Naive thymus-derived CD4-positive, alpha-beta T cell (primary cell): Measurements from ENCODE around the gene NRXN3. TPM values are rescaled to one million over a fixed set of nuclear protein-coding genes. Genes with fewer than 3 reads are reported as not detected.

ENCODE experiments used
- ATAC-seq: fragments of 150-1000 bp; cut with Tn5 transposase; 2 replicates; pipeline ENCODE4 v1.10.0; 2021; ENCODE audit warnings: mild to moderate bottlenecking, moderate library complexity
- CTCF ChIA-PET: fragments of 350-600 bp; sonication (Branson Sonifier 250); formaldehyde crosslinking; loops from one replicate; lab custom pipeline; 2021; ENCODE audit warnings: antibody characterized with exemption; lab: Charles Lee
- POLR2A ChIA-PET: fragments of 350-600 bp; sonication (Branson Sonifier 250); formaldehyde crosslinking; loops from one replicate; lab custom pipeline; 2021; ENCODE audit warnings: antibody characterized with exemption, inconsistent platforms; lab: Charles Lee
- DNase-seq, 9 donors: peaks; one replicate each; pipeline versions ENCODE4 v3.0.0 to v3.0.0-alpha.2; 2020 to 2022; ENCODE audit warnings: mixed read lengths in 1 of 9
- H3K27ac ChIP-seq: one replicate; pipeline ENCODE4 v1.7.0; 2013; ENCODE audit warnings: mild to moderate bottlenecking, low read depth, low read length, moderate library complexity
- H3K27me3 ChIP-seq, 2 donors: one replicate each; pipeline ENCODE4 v1.7.0; 2013; ENCODE audit warnings: low read length in 2 of 2, mild to moderate bottlenecking in 2 of 2, moderate library complexity in 2 of 2; ENCODE audit not compliant: control insufficient read depth in 2 of 2, insufficient read depth in 2 of 2
- H3K36me3 ChIP-seq, 3 experiments: 1 replicate in 2 of 3; 2 replicates in 1 of 3; pipeline ENCODE4 v1.7.0; 2013; ENCODE audit warnings: low read length in 3 of 3, mild to moderate bottlenecking in 3 of 3, moderate library complexity in 1 of 3; ENCODE audit not compliant: insufficient read depth in 3 of 3, control insufficient read depth in 2 of 3
- H3K4me1 ChIP-seq, 2 donors: one replicate each; pipeline ENCODE4 v1.7.0; 2013; ENCODE audit warnings: low read length in 2 of 2, mild to moderate bottlenecking in 2 of 2, moderate library complexity in 1 of 2; ENCODE audit not compliant: control insufficient read depth in 2 of 2, insufficient read depth in 2 of 2
- H3K4me3 ChIP-seq: 2 replicates; pipeline ENCODE4 v1.7.0; 2013; ENCODE audit warnings: mild to moderate bottlenecking, low read length
- H3K9me3 ChIP-seq, 3 experiments: 1 replicate in 2 of 3; 2 replicates in 1 of 3; pipeline ENCODE4 v1.7.0; 2013; ENCODE audit warnings: low read length in 3 of 3; ENCODE audit not compliant: control insufficient read depth in 2 of 3
- H3K27ac Mint-ChIP-seq, 9 donors: one replicate each; pipeline ENCODE4 v1.8.0; 2020 to 2022; ENCODE audit warnings: mixed read lengths in 9 of 9, mild to moderate bottlenecking in 8 of 9, moderate library complexity in 5 of 9, inconsistent platforms in 2 of 9
- H3K27me3 Mint-ChIP-seq, 5 donors: one replicate each; pipeline ENCODE4 v1.8.0; 2021 to 2022; ENCODE audit warnings: mixed read lengths in 5 of 5, mild to moderate bottlenecking in 1 of 5
- H3K36me3 Mint-ChIP-seq, 5 donors: one replicate each; pipeline ENCODE4 v1.8.0; 2020 to 2022; ENCODE audit warnings: mixed read lengths in 5 of 5, mild to moderate bottlenecking in 3 of 5, inconsistent platforms in 1 of 5
- H3K4me1 Mint-ChIP-seq, 7 donors: one replicate each; pipeline ENCODE4 v1.8.0; 2020 to 2022; ENCODE audit warnings: mixed read lengths in 7 of 7, mild to moderate bottlenecking in 3 of 7, inconsistent platforms in 1 of 7
- H3K4me3 Mint-ChIP-seq, 10 donors: one replicate each; pipeline ENCODE4 v1.8.0; 2020 to 2022; ENCODE audit warnings: mild to moderate bottlenecking in 10 of 10, mixed read lengths in 10 of 10, moderate library complexity in 6 of 10, inconsistent platforms in 2 of 10
- H3K9me3 Mint-ChIP-seq, 11 donors: one replicate each; pipeline ENCODE4 v1.8.0; 2020 to 2022; ENCODE audit warnings: mixed read lengths in 11 of 11, mild to moderate bottlenecking in 4 of 11, inconsistent platforms in 1 of 11, moderate library complexity in 1 of 11
- intact Hi-C, 2 donors: fragments of 100-400 bp; cut with micrococcal nuclease; formaldehyde crosslinking; loops; one replicate each; pipeline ENCODE4 v1.15.1; 2023
- polyA plus RNA-seq, 2 donors: library from polyadenylated mRNA; unstranded; fragments of 300-500 nt; fragmentation: Illumina TruSeq; gene quantifications; one replicate each; pipeline ENCODE4 v1.2.3, GENCODE V29; 2021
- total RNA-seq, 6 experiments: library from RNA in 5 of 6; stranded (reverse) in 5 of 6; gene quantifications; 1 replicate in 5 of 6; 2 replicates in 1 of 6; pipeline ENCODE4 v1.2.3 and lab custom pipeline; 2021 to 2026

The NRXN3 gene
- total and polyA plus RNA-seq, 7 experiments from 2014 or later: not detected

DNA sequence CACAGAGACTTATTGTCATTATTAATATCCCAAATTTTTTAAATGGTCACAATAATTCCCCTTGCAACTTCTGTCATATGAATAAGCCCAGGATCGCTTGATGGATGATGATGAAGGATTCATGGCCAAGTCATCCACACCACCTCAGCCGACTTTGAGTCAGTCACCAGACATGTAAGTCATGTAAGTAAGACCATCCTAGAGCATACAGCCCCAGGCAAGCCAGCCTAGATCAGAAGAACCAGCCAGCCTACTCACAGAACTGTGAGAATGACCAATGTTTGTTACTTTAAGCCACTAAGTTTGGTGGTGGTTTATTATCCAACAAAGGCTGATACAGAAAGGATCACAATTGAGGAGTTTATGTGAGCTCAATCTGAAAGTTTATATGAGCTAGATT lies 341.8 kb downstream of the NRXN3 start:
- no peaks in the 10 kb centered on the region for H3K36me3 ChIP-seq
- no peak overlapping the region for H3K27ac ChIP-seq
- H3K4me1 ChIP-seq: no peaks in the 10 kb centered on the region
- H3K4me3 ChIP-seq: no peak overlapping the region
- DNase-seq (no peak), ATAC-seq (no peak)
- no peaks in the 10 kb centered on the region for H3K4me1 Mint-ChIP-seq
- ChIA-PET POLR2A (no interaction called here), CTCF (no interaction called here)
- H3K36me3 Mint-ChIP-seq: no peaks in the 10 kb centered on the region
- peaks cover 0 to 4% (median 0%) of the 10 kb centered on the region in 11 donors for H3K9me3 Mint-ChIP-seq
- no peak overlapping the region for H3K27ac Mint-ChIP-seq
- H3K27me3 Mint-ChIP-seq: peaks cover 0 to 8% (median 0%) of the 10 kb centered on the region in 5 donors
- H3K4me3 Mint-ChIP-seq: no peak overlapping the region
- no peaks in the 10 kb centered on the region for H3K27me3 ChIP-seq
- intact Hi-C loops: no loop called here
- H3K9me3 ChIP-seq: no peaks in the 10 kb centered on the region

DNA sequence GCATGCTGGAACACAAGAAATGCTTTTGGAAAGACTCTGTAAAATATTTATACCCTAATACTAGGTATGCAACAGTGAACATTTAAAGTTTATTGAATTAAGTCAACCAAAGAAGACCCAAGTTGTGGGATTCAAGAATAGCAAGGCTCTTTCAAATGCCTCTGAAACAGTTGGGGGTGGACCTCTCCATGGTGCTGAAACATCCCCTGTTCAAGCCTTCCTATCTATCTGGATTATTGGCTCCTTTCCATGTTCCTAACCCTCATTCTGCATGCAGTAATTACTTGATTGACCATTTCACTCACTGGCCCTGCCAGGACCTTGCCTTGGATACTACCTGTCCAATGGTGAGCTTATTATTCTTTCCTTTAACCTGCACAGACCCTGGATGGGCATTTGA lies 349.7 kb downstream of the NRXN3 start:
- intact Hi-C loops: loop anchor here in 1 of 2 donors (1.0 kb wide), 1 partner anchor 10 kb away; no protein-coding TSS in a partner anchor
- no peaks in the 10 kb centered on the region for H3K4me1 Mint-ChIP-seq

DNA sequence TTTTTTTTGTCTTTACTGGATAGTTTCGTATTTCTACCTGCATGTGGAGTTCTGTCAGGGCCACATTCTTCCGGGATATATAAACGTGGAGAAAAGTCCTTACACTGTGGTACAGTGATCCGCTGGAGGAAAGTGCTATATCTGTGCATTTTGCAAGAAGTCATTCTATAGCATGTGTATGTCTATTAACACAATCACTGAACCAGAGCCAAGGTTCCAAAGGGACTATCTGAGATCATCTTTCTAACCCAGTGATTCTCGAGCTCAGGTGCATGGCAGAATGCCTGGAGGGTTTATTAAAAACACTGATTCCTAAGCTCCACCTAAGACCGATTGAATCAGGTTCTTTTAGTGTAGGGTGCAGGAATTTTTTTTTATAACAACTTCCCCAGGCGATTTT lies 354.0 kb downstream of the NRXN3 start:
- no peaks in the 10 kb centered on the region for H3K27me3 Mint-ChIP-seq
- CTCF ChIA-PET: no interaction called here

More for the DNA sequence above, 349.7 kb downstream of the NRXN3 start:
- ATAC-seq: no peak
- Histone ChIP-seq H3K4me1 (no peaks in the 10 kb centered on the region), H3K4me3 (no peak overlapping the region), H3K27me3 (no peaks in the 10 kb centered on the region), H3K27ac (no peak overlapping the region), H3K36me3 (no peaks in the 10 kb centered on the region), H3K9me3 (no peaks in the 10 kb centered on the region)
- ChIA-PET POLR2A (no interaction called here), CTCF (no interaction called here)
- H3K9me3 Mint-ChIP-seq: peaks cover 0 to 10% (median 0%) of the 10 kb centered on the region in 11 donors
- H3K27me3 Mint-ChIP-seq: no peaks in the 10 kb centered on the region
- H3K36me3 Mint-ChIP-seq: no peaks in the 10 kb centered on the region
- H3K4me3 Mint-ChIP-seq: no peak overlapping the region
- H3K27ac Mint-ChIP-seq: no peak overlapping the region
- DNase-seq: peak in 2 of 9 donors; percentile 3 to 21

DNA sequence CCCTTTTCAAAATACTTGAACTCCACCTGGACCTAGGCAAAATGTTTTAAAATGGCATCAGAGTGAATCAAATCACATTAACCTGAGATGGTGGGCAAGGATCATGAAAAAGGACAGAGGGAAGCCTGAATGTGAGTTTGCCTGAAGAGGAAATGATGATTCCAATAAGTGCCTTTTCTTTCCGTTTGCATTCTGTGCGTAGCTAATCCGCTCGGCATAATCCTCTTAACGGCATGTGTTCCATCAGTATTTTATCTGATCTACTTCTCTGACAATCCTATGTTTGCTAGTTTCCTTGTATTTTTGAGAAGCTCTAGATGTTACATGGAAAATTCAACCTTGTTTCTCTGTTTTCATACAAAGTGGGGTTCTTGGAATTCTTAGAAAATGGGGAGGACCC lies 354.6 kb downstream of the NRXN3 start:
- Mint-ChIP-seq H3K27me3 (no peaks in the 10 kb centered on the region), H3K4me3 (no peak overlapping the region), H3K9me3 (peaks cover 0 to 20% (median 2%) of the 10 kb centered on the region in 11 donors), H3K4me1 (no peaks in the 10 kb centered on the region), H3K36me3 (no peaks in the 10 kb centered on the region), H3K27ac (no peak overlapping the region)
- Histone ChIP-seq H3K4me3 (no peak overlapping the region), H3K36me3 (no peaks in the 10 kb centered on the region), H3K27ac (no peak overlapping the region), H3K27me3 (no peaks in the 10 kb centered on the region), H3K9me3 (no peaks in the 10 kb centered on the region), H3K4me1 (no peaks in the 10 kb centered on the region)
- POLR2A ChIA-PET: no interaction called here
- DNase-seq (no peak), ATAC-seq (no peak)
- CTCF ChIA-PET: no interaction called here
- intact Hi-C loops: no loop called here

More for the DNA sequence above, 354.0 kb downstream of the NRXN3 start:
- peaks cover 0 to 16% (median 2%) of the 10 kb centered on the region in 11 donors for H3K9me3 Mint-ChIP-seq
- intact Hi-C loops: no loop called here
- DNase-seq (no peak), ATAC-seq (no peak)
- Histone ChIP-seq H3K27ac (no peak overlapping the region), H3K36me3 (no peaks in the 10 kb centered on the region), H3K9me3 (no peaks in the 10 kb centered on the region), H3K4me1 (no peaks in the 10 kb centered on the region), H3K27me3 (no peaks in the 10 kb centered on the region), H3K4me3 (no peak overlapping the region)
- H3K36me3 Mint-ChIP-seq: no peaks in the 10 kb centered on the region
- POLR2A ChIA-PET: no interaction called here
- no peak overlapping the region for H3K4me3 Mint-ChIP-seq
- no peaks in the 10 kb centered on the region for H3K4me1 Mint-ChIP-seq
- H3K27ac Mint-ChIP-seq: no peak overlapping the region

DNA sequence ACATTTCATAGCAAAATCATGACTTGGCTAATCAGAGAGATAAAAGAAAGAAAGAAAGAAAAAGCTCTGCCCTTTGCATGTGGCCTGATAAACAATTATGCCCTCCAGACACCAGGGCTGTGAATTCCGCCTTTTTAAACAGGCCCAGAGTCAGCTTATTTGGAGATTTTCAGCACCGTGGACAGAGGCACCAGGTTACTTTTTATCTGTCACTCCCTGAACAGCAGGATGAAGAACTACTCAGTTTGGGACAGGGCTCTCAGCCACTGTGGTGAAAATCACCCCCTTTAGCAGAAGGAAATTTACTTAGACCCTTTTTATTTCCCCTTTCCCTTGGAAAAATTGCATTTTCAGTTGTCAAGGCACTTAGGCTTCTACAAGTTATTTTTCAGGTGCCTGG lies 359.9 kb downstream of the NRXN3 start:
- Mint-ChIP-seq H3K36me3 (peaks cover 0 to 3% (median 0%) of the 10 kb centered on the region in 5 donors), H3K4me1 (no peaks in the 10 kb centered on the region), H3K27me3 (no peaks in the 10 kb centered on the region), H3K9me3 (peaks cover 3 to 25% (median 12%) of the 10 kb centered on the region in 11 donors), H3K4me3 (no peak overlapping the region), H3K27ac (no peak overlapping the region)
- Histone ChIP-seq H3K4me3 (no peak overlapping the region), H3K4me1 (no peaks in the 10 kb centered on the region), H3K27me3 (no peaks in the 10 kb centered on the region), H3K36me3 (no peaks in the 10 kb centered on the region), H3K27ac (no peak overlapping the region), H3K9me3 (no peaks in the 10 kb centered on the region)
- ChIA-PET POLR2A (interaction anchor here (0.6 kb wide), 1 partner anchor 83 kb away, joined by 3 read pairs; no protein-coding TSS in a partner anchor), CTCF (no interaction called here)
- ATAC-seq (no peak), DNase-seq (peak in 1 of 9 donors; percentile 1)
- intact Hi-C loops: loop anchor here in 1 of 2 donors (1.0 kb wide), 1 partner anchor 10 kb away; no protein-coding TSS in a partner anchor

DNA sequence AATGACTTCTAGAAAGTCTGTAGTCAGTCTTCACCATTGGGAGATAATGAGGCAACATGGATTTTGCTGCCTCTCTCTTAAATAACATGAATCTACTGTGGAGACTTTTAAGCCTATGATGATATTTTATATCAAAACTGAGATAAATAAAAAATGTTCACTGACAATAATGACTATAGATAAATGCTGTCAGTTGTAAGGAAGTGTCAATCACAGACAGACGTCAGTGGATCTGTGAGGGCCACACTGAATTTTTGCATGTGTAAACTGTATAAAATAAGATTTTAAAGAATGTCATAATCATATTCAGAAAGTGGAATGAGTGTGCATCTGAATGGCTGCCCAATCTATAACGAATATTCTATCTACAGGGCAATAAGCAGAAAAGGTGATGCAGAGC lies 364.0 kb downstream of the NRXN3 start:
- H3K27me3 Mint-ChIP-seq: no peaks in the 10 kb centered on the region
- ChIA-PET POLR2A (no interaction called here), CTCF (no interaction called here)
- H3K4me3 Mint-ChIP-seq: no peak overlapping the region
- no peaks in the 10 kb centered on the region for H3K36me3 ChIP-seq
- H3K4me1 Mint-ChIP-seq: no peaks in the 10 kb centered on the region
- intact Hi-C loops: no loop called here
- no peak overlapping the region for H3K27ac ChIP-seq
- H3K27me3 ChIP-seq: no peaks in the 10 kb centered on the region
- no peak for DNase-seq
- ATAC-seq: no peak
- H3K36me3 Mint-ChIP-seq: peaks cover 0 to 3% (median 0%) of the 10 kb centered on the region in 5 donors
- H3K27ac Mint-ChIP-seq: no peak overlapping the region
- H3K4me1 ChIP-seq: no peaks in the 10 kb centered on the region
- H3K9me3 Mint-ChIP-seq: peaks cover 3 to 31% (median 15%) of the 10 kb centered on the region in 11 donors
- no peak overlapping the region for H3K4me3 ChIP-seq
- H3K9me3 ChIP-seq: no peaks in the 10 kb centered on the region

DNA sequence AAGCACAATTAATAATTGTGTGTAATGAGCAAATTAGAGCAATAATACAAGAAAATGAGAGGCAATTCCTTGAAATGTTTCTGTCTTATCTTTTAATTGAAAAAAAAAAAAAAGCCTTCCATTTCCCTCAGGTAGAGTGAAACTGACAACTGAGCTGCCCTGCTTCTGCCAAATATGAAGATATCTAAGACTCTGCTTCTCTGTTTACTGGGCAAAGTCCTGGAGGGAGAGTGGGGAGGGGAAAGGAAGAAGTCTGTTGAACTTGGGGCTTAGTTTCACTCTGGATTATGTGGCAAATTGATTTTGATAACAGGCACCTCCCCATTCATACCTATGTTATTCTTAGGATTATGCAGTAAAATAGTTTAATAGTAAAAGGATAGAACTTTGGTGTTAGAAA lies 364.9 kb downstream of the NRXN3 start:
- Histone ChIP-seq H3K36me3 (no peaks in the 10 kb centered on the region), H3K4me3 (no peak overlapping the region), H3K9me3 (no peaks in the 10 kb centered on the region), H3K4me1 (no peaks in the 10 kb centered on the region), H3K27me3 (no peaks in the 10 kb centered on the region), H3K27ac (no peak overlapping the region)
- no peak overlapping the region for H3K4me3 Mint-ChIP-seq
- DNase-seq (no peak), ATAC-seq (no peak)
- ChIA-PET CTCF (no interaction called here), POLR2A (no interaction called here)
- H3K27ac Mint-ChIP-seq: no peak overlapping the region
- H3K9me3 Mint-ChIP-seq: peaks cover 2 to 36% (median 14%) of the 10 kb centered on the region in 11 donors
- H3K36me3 Mint-ChIP-seq: peaks cover 0 to 3% (median 0%) of the 10 kb centered on the region in 5 donors
- intact Hi-C loops: no loop called here
- H3K27me3 Mint-ChIP-seq: no peaks in the 10 kb centered on the region
- H3K4me1 Mint-ChIP-seq: no peaks in the 10 kb centered on the region
